HCEC 1CT (cell line): ENCODE measurements around the gene LIME1.

Source experiments
- DNase-seq: peaks from one replicate; pipeline ENCODE4 v3.0.0-alpha.2; 2017

LIME1 gene

GRCh38 chr20:63735859-63736718, at the start of gene LIME1:
TSS of gene LIME1 (plus strand) at chr20:63736664. CDS start at chr20:63737550, 886 bp downstream.
- DNase-seq = no peak

- DNase-seq = no peak
These were observed 48.9 kb upstream of the LIME1 start for GRCh38 chr20:63687419-63688178.

DNA sequence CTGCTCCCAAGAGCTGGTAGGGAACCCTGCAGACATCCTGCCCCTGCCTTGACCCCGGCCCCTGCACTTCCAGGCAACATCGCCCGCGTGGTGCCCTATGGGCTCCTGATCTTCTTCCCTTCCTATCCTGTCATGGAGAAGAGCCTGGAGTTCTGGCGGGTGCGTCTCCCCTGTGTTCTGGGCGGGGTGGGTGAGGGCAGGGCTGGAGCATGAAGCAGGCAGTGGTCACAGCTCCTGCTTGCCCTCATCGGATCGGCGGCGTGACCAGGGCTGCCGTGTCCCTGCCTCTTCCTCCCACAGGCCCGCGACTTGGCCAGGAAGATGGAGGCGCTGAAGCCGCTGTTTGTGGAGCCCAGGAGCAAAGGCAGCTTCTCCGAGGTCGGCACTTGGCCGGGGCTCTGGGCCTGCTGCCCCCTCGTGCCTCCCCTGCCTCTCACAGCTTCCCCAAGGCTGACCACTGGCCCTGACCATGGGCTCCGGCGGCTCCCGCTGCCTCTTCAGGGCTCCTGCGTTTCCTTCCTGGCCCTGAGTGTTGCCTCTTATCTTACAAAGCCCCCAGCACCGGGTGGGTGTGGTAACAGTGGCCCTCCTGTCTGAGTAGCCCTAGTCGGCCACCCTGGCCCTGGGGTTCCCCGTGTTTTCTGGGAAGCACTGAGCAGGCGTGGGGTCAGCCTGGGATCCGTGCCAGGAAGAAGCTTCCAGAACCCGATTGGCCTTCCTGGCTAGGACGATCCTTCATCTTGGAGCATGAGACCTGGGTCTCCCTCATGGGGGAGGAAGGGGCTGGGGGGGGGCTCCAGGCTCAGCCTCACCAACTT, 48.0 kb upstream of the LIME1 start:
- DNase-seq = no peak

GRCh38 chr20:63689046-63690002, 47.1 kb upstream of the LIME1 start:
- DNase-seq = no peak

GRCh38 chr20:63690003-63690897, 46.2 kb upstream of the LIME1 start:
- DNase-seq = no peak

DNA sequence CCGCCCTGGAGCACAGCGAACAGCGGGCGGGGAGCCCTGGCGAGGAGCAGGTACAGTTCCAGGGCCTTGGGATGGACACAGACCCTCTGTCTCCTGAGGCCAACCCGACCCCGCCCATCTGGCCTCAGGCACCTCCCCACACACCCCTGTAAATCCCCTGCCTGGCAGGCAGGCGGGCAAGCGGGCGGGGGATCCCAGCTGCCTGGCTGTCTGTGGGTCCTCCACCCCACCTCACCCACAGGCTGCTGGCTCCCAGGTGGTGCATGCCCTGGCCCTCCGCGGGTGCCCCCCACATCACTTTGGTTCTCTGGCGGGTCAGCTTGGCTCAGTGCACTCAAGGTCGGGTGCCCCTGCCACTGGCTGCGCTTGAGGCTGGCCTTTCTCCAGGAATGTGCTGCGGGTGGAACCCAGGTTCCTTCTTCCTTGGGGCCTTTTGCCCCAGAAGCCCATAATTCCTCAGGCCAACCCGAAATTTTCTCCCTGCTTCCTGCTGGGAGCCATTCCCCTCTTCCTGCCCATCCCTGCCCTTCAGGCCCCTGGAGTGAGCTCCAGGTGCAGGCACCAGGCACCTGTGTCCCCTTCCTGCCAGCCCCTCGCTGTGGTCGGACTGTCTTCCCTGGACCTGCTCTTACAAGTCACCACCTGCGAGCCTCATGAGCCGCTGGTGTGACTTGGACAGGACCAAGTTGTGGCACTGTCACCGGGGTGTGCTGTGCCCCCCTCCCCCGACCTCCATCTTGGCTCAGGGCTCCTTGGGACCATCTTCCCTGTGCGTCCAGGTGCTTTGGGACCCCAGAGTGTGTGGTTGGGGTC, 45.4 kb upstream of the LIME1 start:
- no peak for DNase-seq

DNA sequence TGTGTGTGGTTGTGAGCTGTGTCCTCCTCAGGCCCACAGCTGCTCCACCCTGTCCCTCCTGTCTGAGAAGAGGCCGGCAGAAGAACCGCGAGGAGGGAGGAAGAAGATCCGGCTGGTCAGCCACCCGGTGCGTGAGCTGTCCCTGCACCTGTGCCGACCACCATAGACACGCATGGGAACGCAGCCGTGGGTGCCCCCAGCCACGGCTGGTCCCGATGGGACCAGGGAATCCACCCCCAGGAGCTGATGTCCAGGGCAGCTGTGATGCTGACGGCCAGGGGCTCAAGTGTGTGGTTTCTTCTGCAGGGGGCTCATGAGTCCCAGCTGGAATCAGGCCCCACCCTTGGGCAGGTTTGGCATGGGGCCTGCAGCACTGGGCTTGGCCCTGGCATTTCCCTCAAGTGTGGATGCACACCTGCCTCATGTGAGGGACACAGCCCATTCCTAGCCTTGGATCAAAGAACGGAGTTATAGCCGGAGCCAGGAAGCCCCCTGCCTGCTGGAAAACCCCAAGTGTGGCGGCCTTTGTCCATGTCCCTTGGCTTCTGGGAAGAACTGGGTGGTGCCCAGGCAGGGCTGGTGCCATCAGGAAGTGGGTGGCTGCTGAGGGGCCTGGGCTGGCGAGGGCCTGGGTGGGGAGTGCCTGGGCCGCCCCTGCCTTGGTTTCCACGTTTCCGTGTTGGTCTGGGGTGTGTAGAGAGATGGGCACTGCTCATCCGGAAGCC, 44.6 kb upstream of the LIME1 start:
- no peak for DNase-seq

DNA sequence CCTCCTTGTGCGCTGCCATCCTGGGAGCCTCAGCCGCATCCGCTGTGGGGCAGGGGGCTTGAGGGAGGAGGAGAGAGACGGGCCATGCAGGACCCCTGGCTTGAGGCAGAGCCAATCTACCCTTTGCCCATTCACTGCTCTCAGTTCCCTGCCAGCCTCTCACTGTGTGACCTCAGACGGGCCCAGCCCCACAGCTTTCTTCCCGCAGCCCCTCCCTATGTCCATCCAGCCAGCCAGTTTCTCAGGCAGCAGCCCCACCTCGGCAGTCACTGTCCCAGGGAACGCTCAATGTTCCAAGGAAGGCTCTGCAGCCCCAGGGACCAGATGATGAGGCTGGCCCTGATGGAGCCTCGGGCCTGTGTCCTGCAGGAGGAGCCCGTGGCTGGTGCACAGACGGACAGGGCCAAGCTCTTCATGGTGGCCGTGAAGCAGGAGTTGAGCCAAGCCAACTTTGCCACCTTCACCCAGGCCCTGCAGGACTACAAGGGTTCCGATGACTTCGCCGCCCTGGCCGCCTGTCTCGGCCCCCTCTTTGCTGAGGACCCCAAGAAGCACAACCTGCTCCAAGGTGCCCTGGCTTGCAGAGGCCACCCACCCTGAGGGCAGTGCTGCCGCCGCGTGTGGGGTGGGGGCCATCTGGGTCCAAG, 43.9 kb upstream of the LIME1 start:
- peak; percentile 37 for DNase-seq

GRCh38 chr20:63693083-63693732, 43.3 kb upstream of the LIME1 start:
- no peak for DNase-seq

GRCh38 chr20:63693733-63694583, 42.5 kb upstream of the LIME1 start:
- no peak for DNase-seq

DNA sequence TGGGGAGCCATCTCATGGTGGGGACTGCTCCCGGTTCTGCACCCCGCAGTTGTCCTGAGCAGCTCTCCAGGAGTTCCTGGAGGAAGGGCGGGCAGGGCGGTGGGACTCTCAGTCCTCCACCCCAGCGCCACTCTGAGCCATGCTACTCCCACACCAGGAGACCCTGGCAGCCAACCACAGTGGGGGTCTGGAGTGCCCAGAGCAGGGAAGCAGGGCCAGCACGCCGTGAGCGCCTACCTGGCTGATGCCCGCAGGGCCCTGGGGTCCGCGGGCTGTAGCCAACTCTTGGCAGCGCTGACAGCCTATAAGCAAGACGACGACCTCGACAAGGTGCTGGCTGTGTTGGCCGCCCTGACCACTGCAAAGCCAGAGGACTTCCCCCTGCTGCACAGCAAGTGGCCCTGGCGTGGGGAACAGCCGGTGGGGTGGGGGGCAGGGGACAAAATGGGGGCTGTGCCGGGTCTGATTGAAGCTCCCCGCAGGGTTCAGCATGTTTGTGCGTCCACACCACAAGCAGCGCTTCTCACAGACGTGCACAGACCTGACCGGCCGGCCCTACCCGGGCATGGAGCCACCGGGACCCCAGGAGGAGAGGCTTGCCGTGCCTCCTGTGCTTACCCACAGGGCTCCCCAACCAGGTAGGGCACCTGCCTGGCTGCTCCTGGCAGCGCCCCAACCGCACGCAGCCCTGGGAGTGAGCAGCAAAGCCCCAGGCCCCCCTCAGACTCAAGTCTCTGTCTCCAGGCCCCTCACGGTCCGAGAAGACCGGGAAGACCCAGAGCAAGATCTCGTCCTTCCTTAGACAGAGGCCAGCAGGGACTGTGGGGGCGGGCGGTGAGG, 41.7 kb upstream of the LIME1 start:
- DNase-seq = no peak

DNA sequence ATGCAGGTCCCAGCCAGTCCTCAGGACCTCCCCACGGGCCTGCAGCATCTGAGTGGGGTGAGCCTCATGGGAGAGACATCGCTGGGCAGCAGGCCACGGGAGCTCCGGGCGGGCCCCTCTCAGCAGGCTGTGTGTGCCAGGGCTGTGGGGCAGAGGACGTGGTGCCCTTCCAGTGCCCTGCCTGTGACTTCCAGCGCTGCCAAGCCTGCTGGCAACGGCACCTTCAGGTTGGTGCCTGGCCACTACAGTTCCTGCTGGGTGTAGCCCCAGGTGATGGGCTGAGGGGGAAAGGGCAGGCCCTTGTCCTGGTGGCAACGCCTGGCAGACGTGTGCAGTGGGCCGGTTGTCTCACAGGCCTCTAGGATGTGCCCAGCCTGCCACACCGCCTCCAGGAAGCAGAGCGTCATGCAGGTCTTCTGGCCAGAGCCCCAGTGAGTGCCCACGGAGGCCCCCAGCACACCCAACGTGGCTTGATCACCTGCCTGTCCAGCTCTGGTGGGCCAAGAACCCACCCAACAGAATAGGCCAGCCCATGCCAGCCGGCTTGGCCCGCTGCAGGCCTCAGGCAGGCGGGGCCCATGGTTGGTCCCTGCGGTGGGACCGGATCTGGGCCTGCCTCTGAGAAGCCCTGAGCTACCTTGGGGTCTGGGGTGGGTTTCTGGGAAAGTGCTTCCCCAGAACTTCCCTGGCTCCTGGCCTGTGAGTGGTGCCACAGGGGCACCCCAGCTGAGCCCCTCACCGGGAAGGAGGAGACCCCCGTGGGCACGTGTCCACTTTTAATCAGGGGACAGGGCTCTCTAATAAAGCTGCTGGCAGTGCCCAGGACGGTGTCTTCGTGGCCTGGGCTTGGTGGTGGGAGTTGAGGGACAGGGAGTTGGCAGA, 40.8 kb upstream of the LIME1 start:
- DNase-seq = no peak

DNA sequence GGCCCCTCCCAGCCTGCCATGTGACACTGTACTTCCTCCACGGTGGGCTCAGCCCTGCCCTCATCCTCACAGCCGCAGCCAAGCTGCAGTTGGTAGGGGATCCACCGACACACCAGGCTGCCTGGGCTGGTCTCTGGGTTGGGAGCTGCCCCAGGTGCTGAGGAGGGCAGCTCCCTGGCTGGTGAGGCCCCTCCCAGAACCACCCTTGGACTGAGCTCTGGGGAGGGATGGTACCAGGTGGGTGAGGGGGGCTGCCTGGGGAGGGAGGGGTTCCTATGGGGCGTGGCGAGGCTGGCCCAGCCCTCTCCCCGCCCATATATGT, 40.2 kb upstream of the LIME1 start:
- no peak for DNase-seq

- no peak for DNase-seq
These were observed 39.7 kb upstream of the LIME1 start, which contains the start of gene TNFRSF6B for GRCh38 chr20:63696628-63697356. TSS of gene TNFRSF6B (plus strand) at chr20:63696652. CDS start at chr20:63696768, 116 bp downstream.
